DOHH2 (cell line): Measurements from ENCODE around the gene MYBPC2.

Experiments used
- EZH2phosphoT487 ChIP-seq: fragments of 200-600 bp; sonication (generic); IDR thresholded peaks from 2 replicates; pipeline ENCODE4 v1.6.1; 2017; ENCODE audit warnings: borderline replicate concordance, mild to moderate bottlenecking, antibody characterized with exemption, low read length, moderate library complexity, mixed read lengths
- TF ChIP-seq, protein P1 (sequence below): fragments of 200-600 bp; sonication (generic); IDR thresholded peaks from one replicate; pipeline ENCODE4 v1.5.1; 2014; ENCODE audit warnings: antibody characterized with exemption, mild to moderate bottlenecking, low read depth, low read length; ENCODE audit not compliant: poor library complexity, severe bottlenecking

DNA sequence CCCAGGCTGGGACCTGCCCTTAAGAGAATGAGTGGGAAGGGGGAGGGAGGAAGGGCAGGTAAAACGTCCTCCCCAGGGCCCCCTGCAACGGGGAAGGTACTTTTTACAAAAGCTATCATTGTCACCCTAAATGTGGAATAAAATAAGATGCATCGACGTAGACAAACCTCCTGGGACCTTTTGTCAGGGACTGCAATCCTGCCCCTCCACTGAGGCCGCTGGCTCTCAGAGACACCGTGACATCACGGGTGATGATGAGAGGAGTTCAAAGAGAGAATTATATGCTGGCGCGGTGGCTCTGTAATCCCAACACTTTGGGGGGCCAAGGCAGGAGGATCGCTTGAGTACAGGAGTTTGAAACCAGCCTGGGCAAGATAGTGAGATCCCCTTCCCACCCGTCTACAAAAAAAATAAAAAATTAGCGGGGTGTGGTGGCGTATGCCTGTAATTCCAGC lies 1.8 kb upstream of the MYBPC2 start:
- TF ChIP-seq, protein P1, sequence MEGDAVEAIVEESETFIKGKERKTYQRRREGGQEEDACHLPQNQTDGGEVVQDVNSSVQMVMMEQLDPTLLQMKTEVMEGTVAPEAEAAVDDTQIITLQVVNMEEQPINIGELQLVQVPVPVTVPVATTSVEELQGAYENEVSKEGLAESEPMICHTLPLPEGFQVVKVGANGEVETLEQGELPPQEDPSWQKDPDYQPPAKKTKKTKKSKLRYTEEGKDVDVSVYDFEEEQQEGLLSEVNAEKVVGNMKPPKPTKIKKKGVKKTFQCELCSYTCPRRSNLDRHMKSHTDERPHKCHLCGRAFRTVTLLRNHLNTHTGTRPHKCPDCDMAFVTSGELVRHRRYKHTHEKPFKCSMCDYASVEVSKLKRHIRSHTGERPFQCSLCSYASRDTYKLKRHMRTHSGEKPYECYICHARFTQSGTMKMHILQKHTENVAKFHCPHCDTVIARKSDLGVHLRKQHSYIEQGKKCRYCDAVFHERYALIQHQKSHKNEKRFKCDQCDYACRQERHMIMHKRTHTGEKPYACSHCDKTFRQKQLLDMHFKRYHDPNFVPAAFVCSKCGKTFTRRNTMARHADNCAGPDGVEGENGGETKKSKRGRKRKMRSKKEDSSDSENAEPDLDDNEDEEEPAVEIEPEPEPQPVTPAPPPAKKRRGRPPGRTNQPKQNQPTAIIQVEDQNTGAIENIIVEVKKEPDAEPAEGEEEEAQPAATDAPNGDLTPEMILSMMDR, result no peak
- TF ChIP-seq EZH2phosphoT487, result no peak
